Activated CD8-positive, alpha-beta memory T cell treated with anti-CD3 and anti-CD28 coated beads, Interleukin-2, amount 50 U/mL, for 24 hours (primary cell): ENCODE data around the gene CTH.
"Not testable (repeated sequence)": the region's sequence is repeated elsewhere in the genome, so short reads cannot be mapped to it uniquely, and the experiment has no call there.

Experiments
- DNase-seq: peaks from one replicate; pipeline ENCODE4 v3.0.0-alpha.2; 2020; ENCODE audit errors: extremely low read depth

CTH gene

DNA sequence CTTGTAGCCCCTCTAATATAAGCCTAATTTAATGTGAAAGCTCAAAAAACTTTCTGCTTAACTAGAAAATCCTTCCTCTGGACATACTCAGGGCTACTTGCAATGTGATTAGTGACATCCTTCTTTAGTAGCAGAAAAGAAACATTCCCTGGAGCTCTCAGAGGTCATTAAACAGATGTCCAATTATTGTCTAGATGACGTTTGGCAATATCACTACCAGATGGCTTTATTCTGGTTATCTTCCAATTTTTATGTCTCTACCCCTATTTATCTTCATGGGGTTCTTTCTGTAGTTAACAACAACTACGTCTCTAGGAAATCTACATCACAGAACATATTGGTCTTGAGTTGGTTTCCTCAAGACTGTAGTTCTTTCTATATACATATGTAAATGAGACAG is 44.2 kb downstream of the CTH start:
- no peak for DNase-seq

DNA sequence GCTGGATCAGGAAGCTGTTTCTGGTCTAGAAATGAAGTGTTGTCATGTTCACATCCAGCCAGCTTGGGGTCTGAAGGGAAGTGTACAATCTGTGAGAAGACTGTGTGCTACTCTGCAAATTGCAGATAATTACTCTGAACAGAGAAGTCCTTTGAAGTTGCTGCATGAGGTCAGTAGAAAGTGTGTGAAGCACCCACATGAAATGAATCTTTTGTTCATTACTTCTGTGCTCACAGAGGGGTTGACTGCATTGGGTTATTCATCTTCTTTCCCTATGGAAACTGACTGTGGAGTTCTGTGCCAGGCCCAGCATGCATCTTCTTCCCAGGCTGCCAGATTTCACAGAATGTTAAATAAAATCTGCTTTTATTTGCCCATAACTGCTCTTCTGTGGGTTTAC is 47.1 kb downstream of the CTH start:
- DNase-seq = no peak

DNA sequence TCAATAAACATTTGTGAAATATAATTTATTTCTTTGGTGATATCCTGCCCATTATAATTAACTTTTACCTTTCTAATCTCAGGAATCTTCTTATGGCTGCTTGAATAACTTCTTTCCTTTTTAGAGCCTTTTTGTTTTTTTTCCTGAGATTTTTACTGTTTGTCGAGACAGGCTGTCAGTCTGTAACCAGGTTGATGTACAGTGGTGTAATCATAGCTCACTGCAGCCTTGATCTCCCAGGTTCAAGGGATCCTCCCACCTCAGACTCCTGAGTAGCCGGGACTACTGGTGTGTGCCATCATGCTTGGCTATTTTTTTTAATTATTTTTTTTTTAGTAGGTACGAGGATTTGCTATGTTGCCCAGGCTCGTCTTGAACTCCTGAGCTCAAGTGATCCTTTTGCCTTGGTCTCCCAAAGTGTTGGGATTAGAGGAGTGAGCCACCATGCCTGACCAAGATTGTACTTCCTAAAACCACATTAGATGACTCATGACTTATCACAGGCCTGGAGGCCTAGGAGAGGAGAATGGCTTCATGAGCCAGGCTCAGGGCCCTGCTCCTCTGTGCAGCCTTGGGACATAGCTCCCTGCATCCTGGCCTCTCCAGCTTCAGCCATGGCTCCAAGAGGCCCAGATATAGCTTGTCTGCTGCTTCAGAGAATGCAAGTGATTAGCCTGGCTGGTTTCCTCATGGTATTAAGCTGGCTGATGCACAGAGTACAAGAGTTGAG is 48.6 kb downstream of the CTH start:
- no peak for DNase-seq

DNA sequence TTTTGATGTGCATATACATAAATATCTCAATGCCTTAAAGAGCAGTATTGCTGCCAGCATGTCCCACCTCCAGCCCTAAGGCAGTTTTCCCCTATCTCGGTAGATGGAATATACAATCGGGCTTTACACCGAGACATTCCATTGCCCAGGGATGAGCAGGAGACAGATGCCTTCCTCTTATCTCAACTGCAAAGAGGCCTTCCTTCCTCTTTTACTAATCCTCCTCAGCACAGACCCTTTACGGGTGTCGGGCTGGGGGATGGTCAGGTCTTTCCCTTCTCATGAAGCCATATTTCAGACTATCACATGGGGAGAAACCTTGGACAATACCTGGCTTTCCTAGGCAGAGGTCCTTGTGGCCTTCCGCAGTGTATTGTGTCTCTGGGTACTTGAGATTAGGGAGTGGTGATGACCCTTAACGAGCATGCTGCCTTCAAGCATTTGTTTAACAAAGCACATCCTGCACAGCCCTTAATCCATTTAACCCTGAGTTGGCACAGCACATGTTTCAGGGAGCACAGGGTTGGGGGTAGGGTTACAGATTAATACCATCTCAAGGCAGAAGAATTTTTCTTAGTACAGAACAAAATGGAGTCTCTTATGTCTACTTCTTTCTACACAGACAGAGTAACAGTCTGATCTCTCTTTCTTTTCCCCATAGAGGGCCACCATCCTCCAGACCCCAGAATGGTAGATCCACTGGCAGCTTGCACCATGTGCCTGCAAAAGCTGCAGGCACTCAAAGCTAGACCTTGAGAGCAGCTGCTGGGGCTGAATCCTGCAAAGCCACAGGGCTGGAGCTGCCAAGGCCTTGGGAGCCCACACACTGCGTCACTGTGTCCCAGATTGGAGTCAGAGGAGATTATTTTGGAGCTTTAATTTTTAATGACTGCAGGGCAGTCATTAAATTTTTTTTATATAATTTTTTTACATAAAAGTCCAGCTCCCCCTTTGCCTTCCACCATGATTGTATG is 50.0 kb downstream of the CTH start:
- not testable (repeated sequence) for DNase-seq

DNA sequence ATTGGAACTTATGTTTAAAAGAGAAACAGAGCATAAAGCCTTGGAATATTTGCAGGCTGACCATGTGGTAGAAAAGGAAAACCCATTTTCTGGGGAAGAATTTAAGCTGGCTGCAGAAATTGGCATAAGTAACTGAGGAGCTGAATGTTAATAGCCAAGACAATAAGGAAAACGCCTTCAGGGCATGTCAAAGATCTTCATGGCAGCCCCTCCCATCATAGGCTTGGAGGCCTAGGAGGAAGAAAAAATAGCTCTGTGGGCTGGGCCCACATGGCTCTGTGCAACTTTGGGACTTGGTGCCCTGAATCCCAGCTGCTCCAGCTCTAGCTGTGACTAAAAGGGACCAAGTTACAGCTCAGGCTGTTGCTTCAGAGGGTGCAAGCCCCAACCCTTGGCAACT is 51.5 kb downstream of the CTH start:
- no peak for DNase-seq

DNA sequence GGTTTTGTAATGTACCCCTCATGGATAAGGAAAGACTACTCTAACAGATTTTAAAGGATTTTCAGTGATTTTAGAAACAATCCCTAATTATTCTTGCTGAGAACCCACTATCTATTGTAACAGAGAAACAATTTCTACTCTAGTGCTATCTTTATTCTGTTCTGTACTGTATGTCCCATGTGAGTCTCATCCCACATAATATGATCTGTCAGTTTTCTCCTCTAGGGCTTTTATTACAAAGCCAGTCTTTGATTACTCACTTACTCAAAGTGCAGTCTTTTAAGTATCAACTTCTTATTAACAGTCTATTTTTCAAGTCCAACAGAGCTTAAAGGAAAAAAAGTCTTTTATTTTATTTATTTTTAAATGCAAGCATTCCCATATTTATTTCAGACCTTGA is 54.8 kb downstream of the CTH start:
- DNase-seq = no peak

DNA sequence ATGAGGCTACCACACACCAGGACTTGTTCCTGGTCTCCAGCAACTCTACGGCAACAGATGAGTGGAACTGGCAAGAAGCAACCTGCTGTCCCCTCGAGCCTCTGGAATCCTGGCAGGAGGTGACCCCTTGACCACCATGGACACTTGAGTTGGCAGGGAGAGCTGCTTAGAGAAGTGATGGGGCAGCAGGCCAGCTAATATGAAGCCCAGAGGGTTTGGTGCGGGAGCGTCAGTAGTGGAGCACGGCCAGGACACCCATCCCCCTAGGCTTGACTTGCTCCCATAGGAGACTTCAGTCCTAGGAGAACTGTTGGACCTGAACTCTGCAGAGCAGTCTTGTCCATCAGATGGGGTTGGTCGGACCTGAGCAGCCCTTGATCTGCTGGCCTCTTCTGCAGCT is 56.5 kb downstream of the CTH start:
- no peak for DNase-seq

DNA sequence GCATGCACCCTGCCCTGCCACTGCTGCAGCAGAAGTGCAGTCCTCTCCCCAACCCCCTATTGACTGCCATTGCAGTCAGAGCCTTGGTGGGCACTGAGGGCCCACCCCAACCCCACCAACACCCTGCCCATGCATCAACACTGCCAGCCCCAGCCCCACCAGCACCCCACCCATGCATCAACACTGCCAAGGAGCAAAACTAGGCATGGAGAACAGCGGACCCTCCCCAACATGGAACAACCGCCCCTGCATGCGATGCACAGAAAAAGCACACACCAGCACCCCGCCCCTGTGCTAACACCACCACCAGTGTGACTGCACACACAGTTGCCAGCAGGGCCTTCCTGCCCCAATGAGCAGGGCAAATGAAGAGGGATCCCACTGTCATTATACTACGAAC is 57.1 kb downstream of the CTH start:
- no peak for DNase-seq

DNA sequence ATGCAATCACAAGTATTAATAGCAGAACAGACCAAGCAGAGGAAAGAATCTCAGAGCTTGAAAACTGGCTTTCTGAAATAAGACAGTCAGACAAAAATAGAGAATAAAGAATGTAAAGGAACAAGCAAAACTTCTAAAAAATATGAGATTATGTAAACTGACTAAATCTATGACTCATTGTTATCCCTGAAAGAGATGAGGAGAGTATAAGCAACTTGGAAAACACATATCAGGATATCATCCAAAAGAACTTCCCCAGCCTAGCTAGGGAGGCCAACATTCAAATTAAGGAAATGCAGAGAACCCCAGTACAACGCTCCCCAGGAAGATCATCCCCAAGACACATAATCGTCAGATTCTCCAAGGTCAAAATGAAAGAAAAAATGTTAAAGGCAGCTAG is 58.1 kb downstream of the CTH start:
- not testable (repeated sequence) for DNase-seq

DNA sequence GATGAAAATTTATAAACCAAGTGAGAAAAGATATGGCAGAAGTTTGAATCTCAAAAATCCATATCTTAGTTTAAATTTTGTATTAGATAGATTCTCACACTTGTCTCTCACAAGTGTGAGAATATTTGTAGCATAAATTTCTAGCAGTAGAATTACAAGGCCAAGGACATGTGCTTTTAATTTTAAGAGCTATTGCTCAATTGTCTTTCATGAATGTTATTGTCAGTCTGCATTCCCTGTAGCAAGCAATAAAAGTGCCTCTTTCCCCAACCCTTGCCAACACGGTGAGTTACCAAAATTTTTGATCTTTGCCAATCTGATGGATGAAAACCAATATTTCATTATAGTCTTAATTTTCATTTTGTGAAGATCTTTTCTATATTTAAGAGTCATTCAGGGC is 64.0 kb downstream of the CTH start:
- DNase-seq = no peak

DNA sequence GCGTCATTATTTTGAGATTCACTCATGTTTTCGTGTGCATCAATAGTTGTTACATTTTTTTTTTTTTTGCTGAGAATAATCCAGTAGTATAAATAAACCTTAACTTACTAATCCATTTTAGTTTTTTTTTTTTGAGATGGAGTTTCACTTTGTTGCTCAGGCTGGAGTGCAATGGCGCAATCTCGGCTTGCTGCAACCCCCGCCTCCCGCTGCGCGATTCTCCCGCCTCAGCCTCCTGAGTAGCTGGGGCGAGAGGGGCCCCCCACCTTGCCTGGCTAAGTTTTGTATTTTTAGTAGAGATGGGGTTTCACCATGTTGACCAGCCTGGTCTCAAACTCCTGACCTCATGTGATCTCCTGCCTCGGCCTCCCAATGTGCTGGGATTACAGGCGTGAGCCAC is 66.0 kb downstream of the CTH start:
- no peak for DNase-seq

DNA sequence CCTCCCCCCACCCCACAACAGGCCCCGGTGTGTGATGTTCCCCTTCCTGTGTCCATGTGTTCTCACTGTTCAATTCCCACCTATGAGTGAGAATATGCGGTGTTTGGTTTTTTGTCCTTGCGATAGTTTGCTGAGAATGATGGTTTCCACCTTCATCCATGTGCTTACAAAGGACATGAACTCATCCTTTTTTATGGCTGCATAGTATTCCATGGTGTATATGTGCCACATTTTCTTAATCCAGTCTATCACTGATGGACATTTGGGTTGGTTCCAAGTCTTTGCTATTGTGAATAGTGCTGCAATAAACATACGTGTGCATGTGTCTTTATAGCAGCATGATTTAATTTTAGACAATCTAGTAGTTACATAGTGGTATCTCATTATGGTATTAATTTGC is 66.8 kb downstream of the CTH start:
- not testable (repeated sequence) for DNase-seq

DNA sequence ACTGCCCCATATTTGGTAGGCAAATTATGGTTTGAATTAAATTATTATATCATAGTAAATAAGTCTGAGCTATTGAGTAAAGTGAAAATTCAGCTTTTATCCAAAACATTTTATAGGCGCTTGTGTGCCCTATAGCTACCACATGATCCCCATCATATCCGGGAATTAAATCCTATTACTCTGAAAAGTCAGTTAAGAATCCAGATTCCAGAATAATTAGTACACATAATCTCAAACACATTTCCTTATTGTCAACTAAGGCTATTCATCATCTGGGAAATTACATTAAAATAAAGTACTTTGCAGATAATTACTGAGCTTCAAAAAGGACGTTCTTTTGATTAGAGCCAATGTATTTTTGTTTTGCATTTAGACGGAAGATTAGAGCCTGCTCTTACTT is 72.3 kb downstream of the CTH start:
- DNase-seq = no peak

DNA sequence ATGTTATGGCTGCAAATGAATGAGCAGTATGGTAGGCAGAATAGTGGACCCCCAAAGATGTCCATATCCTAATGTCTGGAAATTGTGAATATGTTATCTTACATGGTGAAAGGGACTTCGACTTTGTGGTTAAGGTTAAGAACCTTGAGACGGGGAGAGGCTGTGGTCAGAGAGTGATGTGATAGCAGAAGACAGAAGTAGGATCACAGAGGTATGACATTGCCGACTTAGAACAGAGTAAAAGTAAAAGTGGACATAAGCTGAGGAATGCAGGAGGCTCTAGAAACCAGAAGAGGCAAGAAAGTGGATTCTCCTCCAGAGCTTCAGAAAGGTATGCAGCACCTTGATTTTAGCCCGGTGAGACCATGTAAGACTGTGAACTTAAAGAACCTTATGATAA is 74.6 kb downstream of the CTH start:
- DNase-seq = no peak

DNA sequence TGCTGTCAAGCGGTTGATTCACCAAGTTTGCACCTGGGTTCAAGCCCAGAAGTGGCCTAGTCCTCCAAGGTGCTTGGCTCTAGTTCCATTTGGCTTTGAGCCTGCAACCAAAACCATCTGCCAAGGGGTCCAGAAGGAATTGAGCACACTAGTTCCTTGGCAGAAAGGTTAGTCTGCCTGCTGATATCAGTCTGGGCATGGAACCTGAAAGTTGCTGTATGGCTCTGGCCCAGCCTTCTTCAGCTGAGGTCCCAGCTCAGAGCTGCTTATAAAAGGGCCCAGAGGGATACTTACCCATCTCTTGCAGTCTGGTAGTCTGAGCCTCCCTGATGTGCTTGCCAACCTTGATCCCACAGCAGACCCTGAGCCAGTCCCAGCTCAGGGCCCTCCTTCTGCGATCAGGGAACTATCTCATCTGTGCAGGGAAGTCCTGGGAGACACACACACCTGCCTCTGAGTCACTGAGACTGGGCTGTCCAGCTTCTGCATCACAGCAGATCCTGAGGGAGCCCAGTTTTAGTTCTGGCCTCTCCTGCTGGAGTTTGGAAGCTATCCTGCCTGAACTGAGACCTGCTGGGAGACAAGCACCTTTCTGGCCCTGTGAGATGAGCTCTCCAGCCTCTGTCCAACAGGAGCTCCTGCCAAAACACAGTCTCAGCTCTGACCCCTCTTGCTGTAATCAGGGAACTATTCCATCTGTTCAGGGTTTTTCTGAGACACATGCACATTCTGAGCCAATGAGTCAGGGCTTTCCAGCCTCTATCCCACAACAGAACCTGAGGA is 75.8 kb downstream of the CTH start:
- no peak for DNase-seq

DNA sequence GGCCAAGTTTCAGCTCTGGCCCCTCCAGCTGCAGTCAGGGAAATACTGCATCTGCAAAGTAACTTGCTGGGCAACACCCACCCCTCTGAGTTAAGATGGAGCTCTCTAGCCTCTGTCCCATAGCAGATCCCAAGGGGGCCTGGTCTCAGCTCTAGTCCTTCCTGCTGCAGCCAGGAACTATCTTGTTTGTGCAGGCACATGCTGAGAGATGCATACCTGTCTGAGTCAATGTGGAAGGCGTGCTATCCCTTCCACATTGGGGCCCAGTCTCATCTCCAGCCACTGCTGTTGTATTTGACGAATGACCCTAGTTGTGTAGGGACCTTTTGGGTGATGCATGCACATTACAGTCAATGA is 76.4 kb downstream of the CTH start:
- DNase-seq = no peak

DNA sequence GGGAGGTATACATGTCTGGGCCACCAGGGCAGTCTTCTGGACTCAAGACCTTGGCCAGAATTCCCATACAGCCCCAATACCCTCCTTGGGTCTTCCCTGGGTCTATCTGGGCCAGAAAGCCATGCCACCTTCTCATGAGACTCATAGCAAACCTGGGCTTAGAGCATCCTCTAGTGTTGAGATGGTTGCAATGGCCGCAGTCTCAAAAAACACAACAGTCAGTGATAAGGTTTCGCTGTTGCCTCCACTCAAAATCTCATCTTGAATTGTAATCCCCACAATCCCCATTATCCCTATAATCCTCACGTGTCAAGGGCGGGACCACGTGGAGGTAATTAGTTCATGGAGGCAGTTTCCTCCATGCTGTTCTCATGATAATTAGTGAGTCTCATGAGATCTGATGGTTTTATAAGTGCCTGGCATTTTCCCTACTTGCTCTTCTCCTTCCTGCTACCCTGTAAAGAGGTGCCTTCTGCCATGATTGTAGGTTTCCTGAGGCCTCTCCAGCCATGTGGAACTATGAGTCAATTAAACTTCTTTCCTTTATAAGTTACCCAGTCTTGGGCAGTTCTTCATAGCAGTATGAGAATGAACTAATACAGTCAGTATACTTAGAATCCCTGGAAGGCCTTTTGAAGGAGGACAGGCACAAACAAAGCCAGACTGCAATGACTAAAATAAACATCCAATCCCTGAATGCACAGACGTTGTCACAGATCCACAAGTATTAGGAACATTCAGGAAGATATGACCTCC is 77.0 kb downstream of the CTH start:
- DNase-seq = no peak
